NCI-H82 treated with DMSO at 0.1 percent for 48 hours (cell line): ENCODE data around the gene RFFL.

Source experiments
- DNase-seq: peaks from one replicate; lab custom pipeline; 2025; ENCODE audit not compliant: unreplicated experiment; lab: John Stamatoyannopoulos, UW

The RFFL gene

GRCh38 chr17:34979153-34979552 lies 84.4 kb downstream of the RFFL start:
- DNase-seq: no peak

- DNase-seq: no peak
Observed at GRCh38 chr17:34974794-34975785, 88.4 kb downstream of the RFFL start.

GRCh38 chr17:34974179-34974578 lies 89.3 kb downstream of the RFFL start:
- no peak for DNase-seq

GRCh38 chr17:34961093-34961911 lies 102.2 kb downstream of the RFFL start, which contains the start of the genes CCT6B and ZNF830:
CCT6B (minus strand) TSS chr17:34961460; CDS start chr17:34961393, 67 bp downstream.
ZNF830 (plus strand) TSS chr17:34961540; CDS start chr17:34961567, 27 bp downstream.
- DNase-seq: peak; percentile 63

GRCh38 chr17:34958438-34958837 lies 105.1 kb downstream of the RFFL start:
- DNase-seq: no peak
